NB4 (cell line): ENCODE measurements around the gene USP48.
"Not testable (repeated sequence)": the region's sequence is repeated elsewhere in the genome, so short reads cannot be mapped to it uniquely, and the experiment has no call there.

Experiments used
- POLR2A ChIP-seq: IDR thresholded peaks from 2 replicates; pipeline ENCODE4 v1.6.1; 2011; ENCODE audit warnings: mild to moderate bottlenecking; ENCODE audit not compliant: insufficient read length; ENCODE audit errors: extremely low read depth
- TF ChIP-seq, protein P1 (sequence below): IDR thresholded peaks from one replicate; pipeline ENCODE4 v1.5.1; 2012; ENCODE audit warnings: low read depth, low read length
- TF ChIP-seq, protein P2 (sequence below): IDR thresholded peaks from 2 replicates; pipeline ENCODE4 v1.6.1; 2011; ENCODE audit warnings: low read depth, low read length

DNA sequence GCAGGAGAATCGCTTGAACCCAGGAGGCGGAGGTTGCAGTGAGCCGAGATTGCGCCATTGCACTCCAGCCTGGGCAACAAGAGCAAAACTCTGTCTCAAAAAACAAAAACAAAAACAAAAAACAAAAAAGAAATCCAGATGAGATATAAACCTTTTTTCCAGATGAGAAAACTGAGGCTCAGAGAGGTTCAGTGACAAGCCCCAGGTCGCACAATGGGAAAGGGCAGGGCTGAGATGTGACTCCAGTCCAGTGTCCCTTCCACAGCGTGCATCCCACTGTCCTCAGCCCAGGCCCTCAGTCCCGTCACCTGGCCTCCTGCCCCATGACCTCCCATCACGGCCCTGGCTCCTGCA, 151.4 kb downstream of the USP48 start:
- TF ChIP-seq, protein P1, sequence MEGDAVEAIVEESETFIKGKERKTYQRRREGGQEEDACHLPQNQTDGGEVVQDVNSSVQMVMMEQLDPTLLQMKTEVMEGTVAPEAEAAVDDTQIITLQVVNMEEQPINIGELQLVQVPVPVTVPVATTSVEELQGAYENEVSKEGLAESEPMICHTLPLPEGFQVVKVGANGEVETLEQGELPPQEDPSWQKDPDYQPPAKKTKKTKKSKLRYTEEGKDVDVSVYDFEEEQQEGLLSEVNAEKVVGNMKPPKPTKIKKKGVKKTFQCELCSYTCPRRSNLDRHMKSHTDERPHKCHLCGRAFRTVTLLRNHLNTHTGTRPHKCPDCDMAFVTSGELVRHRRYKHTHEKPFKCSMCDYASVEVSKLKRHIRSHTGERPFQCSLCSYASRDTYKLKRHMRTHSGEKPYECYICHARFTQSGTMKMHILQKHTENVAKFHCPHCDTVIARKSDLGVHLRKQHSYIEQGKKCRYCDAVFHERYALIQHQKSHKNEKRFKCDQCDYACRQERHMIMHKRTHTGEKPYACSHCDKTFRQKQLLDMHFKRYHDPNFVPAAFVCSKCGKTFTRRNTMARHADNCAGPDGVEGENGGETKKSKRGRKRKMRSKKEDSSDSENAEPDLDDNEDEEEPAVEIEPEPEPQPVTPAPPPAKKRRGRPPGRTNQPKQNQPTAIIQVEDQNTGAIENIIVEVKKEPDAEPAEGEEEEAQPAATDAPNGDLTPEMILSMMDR: not testable (repeated sequence)
- not testable (repeated sequence) for TF ChIP-seq POLR2A
- TF ChIP-seq, protein P2, sequence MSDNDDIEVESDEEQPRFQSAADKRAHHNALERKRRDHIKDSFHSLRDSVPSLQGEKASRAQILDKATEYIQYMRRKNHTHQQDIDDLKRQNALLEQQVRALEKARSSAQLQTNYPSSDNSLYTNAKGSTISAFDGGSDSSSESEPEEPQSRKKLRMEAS: not testable (repeated sequence)
